Islet of Langerhans (tissue), 1 donor: Measurements from ENCODE around the gene IKZF5.

Experiments used
- FAIRE-seq: peaks from one replicate; lab custom pipeline; 2011; peaks lifted over from hg19 to GRCh38; lab: Jason Lieb, UNC

Gene IKZF5

GRCh38 chr10:123016228-123016627 is 7.6 kb upstream of the IKZF5 start:
- FAIRE-seq = no peak

GRCh38 chr10:123014772-123015171 is 6.2 kb upstream of the IKZF5 start:
- FAIRE-seq = no peak

GRCh38 chr10:123013456-123014419 is 5.1 kb upstream of the IKZF5 start:
- FAIRE-seq = no peak

GRCh38 chr10:123011987-123012386 is 3.4 kb upstream of the IKZF5 start:
- FAIRE-seq = no peak

- FAIRE-seq = no peak
Observed at GRCh38 chr10:123009105-123009820, 668 bp upstream of the IKZF5 start.

- peak; percentile 55 for FAIRE-seq
Observed at GRCh38 chr10:123007558-123008354, 839 bp downstream of the IKZF5 start.

GRCh38 chr10:123004298-123004697 is 4.3 kb downstream of the IKZF5 start:
- FAIRE-seq = no peak

- FAIRE-seq = no peak
Observed at GRCh38 chr10:123001370-123001769, 7.2 kb downstream of the IKZF5 start.

GRCh38 chr10:123000155-123000554 is 8.4 kb downstream of the IKZF5 start:
- no peak for FAIRE-seq

GRCh38 chr10:122999347-122999746 is 9.2 kb downstream of the IKZF5 start:
- no peak for FAIRE-seq

- no peak for FAIRE-seq
Observed at GRCh38 chr10:122998934-122999333, 9.7 kb downstream of the IKZF5 start.

- FAIRE-seq = peak; percentile 73
Observed at GRCh38 chr10:122998360-122998917, 10.2 kb downstream of the IKZF5 start.

GRCh38 chr10:122997864-122998263 is 10.7 kb downstream of the IKZF5 start:
- FAIRE-seq = no peak

GRCh38 chr10:122995936-122996335 is 12.7 kb downstream of the IKZF5 start:
- no peak for FAIRE-seq

GRCh38 chr10:122993797-122994336 is 14.7 kb downstream of the IKZF5 start:
- FAIRE-seq = no peak

- FAIRE-seq = peak; percentile 72
Observed at GRCh38 chr10:122992031-122992585, 16.5 kb downstream of the IKZF5 start.

- FAIRE-seq = no peak
Observed at GRCh38 chr10:122990278-122990677, 18.3 kb downstream of the IKZF5 start.

- FAIRE-seq = no peak
Observed at GRCh38 chr10:122988501-122988900, 20.1 kb downstream of the IKZF5 start.

- no peak for FAIRE-seq
Observed at GRCh38 chr10:122986335-122986734, 22.3 kb downstream of the IKZF5 start.

GRCh38 chr10:122984708-122985107 is 23.9 kb downstream of the IKZF5 start:
- FAIRE-seq = no peak

- FAIRE-seq = no peak
Observed at GRCh38 chr10:122983898-122984297, 24.7 kb downstream of the IKZF5 start.

- FAIRE-seq = no peak
Observed at GRCh38 chr10:122981066-122981464, 27.5 kb downstream of the IKZF5 start.
